ENCODE measurements around the gene DPF3.
"Not testable (repeated sequence)": the region's sequence is repeated elsewhere in the genome, so short reads cannot be mapped to it uniquely, and the experiment has no call there.

The DPF3 gene

DNA sequence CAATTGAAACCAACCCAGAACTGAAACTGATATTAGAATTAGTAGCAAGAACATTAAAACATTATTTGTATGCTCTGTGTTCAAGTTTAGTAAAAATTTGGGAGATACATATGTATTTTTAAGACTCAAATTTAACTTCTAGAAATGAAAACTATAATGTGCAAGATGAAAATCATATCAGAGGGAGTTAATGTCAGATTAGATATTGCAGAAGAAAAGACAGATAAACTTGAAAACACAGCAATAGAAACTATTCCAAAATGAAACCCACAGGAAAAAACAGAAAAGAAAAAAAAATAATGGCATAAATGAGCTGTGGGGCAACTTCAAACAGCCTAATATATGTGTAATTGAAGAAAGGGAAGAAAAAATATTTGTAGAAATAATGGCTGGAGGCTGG lies 134.9 kb downstream of the DPF3 start:
- no peak for DNase-seq

DNA sequence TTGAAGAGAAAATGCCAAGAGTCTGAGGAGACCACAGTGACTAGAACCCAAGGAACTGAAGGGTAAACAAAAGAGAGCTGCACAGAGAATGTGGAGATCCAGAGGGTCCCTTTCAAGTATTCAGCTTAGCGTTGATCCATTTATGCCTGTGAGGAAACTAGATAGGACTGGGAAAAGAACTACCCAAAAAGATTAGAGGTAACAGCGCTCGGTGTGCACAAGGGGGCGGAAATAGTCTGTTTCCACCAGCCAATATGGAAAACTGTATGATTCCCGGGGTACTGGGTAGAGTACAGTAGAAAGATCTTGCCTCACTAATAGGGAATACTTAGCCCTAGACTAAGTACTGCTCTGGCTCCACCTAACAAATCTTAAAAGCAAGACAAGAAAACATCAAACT lies 135.5 kb downstream of the DPF3 start:
- DNase-seq = no peak

DNA sequence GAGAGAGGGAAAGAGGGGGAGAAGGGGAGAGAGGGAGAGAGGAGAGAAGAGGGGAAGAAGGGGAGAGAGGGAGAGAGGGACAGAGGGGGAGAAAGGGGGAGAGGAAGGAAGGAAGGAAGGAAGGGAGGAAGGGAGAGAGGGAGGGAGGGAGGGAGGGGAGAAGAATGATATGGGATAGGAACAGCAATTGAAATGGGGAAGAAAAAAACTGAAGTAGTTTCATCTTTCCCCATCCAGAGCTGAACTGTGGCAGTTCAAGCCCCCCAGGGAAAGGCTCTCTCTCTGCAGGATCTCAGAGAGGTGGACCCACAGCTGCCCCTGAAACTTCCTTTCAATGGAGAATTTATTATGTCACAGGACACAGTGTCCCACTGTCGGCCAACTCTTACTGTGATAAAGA lies 136.9 kb downstream of the DPF3 start:
- DNase-seq = no peak

DNA sequence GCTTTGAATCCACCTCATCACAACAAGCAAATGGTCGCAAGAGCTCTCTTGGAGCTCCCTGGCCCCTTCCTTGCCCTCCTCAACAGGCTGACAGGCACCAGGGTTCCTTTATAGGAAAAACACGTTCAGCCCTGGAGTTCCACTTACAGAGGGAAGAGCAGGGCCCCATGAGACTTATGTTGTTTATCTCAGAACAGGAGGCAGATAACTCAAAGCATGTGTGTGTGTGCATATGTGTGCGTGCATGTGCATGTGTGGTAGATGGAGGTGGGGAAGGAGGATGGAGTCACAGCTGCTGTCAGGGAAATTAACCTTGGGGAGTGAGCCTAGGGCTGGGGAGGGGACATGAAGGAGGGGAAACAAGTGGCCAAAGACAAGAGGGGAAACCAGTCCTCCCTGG lies 138.1 kb downstream of the DPF3 start:
- DNase-seq = no peak

DNA sequence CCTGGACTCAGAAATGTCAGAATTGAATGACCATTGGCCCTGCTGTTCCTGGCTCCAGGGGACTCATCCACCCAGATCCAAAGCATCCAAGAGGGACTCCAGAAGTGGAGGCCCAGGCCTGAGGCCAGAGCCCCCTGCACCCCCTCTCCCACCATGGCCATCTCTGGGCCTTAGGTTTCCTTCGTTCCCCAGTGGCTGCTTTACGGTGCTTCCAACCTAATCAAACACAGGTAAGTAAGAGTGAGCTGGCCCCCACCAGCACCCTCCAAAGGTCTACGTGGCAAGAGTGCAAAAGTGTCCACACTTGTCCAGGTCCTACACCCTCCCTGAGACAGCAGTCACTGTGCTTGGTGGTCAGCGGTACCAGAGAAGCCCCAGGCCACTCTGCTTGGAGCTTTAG lies 139.0 kb downstream of the DPF3 start:
- no peak for DNase-seq

GRCh38 chr14:72753879-72754400 lies 140.0 kb downstream of the DPF3 start:
- no peak for DNase-seq

DNA sequence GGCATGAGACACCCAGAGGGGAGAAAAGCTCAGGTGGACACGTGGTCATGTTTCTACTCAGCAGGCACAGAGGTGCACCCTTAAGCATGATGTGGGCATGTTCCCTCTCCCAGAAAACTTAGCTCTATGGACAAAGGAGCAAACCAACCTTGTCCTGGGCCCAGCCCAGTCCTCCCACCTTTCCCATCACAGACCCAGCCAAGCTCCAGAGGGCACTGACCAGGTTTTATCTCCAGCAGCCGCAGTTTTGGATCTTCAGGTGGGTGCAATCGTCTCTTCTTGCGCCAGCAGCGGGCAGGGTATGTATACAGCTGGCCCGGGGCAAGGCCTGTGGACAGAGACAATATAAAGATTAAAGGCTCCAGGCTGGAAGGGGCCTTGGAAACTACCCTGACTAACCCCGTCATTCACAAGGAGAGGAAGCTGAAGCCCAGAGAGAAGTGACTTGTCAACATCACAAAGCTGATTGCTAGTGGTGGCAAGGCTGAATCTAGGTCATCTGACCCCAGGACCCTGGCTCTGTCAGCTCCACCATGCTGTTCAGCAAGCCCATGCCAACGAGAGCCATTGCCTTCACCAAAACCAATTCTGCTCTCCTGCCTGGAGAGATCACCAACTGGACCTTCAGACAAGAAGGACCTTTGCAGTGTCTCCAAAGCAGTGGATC lies 140.7 kb downstream of the DPF3 start:
- no peak for DNase-seq

- DNase-seq = no peak
These were observed 141.9 kb downstream of the DPF3 start for GRCh38 chr14:72752034-72752412.

- no peak for DNase-seq
These were observed 142.4 kb downstream of the DPF3 start for GRCh38 chr14:72751276-72752033.

DNA sequence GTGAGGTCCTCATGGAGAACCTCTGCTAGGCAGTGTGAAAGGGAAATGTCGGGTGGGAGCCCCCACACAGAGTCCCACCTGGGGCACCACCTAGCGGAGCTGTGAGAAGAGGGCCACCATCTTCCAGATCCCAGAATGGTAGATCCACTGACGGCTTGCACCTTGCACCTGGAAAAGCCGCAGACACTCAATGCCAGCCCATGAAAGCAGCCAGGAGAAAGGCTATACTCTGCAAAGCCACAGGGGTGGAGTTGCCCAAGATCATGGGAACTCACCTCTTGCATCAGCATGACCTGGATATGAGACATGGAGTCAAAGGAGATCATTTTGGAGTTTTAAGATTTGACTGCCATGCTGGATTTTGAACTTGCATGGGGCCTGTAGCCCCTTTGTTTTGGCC lies 145.0 kb downstream of the DPF3 start:
- DNase-seq = not testable (repeated sequence)

GRCh38 chr14:72747652-72748051 lies 146.2 kb downstream of the DPF3 start:
- no peak for DNase-seq

DNA sequence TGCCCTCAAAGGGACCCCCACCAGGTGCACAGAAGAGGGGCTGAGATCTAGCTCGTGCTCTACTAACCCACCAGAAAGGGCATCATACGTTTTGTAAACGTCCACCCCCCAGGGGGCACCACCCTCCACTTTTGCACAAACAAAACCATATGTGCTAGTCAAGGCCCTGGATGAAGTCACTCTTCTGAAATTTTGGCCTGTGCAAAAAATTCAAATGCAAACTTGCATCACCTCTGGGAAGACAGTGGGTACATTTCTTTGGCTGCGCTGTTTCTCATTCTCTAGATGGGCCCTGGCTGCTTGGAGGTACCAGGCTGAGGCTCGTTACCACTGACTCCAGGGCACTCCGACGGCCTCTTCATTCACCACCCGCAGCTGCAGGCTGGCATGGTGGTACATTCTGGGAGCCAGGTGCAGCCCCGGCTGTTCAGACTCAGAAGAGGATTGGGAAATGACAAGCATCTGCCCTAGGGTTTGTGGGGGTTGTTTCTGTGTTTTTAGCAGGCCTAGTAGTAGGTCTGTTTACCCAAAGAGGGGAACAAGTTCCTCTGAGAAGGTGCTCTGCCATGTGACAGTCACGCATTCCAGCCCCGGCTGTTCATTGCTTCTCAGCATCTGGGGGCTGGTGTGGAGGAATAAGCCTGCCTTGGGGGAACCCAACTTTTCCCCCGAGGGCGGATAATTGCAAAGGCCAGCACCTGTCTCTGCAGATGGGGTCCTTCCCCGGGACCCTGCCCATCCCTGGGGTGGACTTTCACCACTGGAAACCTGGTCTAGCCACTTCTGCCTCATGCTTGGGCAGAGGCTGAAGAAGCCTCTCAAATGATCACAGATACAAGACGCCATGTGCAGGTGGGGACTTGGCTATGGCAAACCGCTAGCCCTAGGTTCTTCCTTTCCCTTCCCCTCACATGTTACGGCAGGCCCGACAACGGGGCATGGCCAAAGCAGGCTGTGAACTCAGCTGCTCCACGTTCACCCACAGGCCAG lies 147.6 kb downstream of the DPF3 start:
- no peak for DNase-seq

DNA sequence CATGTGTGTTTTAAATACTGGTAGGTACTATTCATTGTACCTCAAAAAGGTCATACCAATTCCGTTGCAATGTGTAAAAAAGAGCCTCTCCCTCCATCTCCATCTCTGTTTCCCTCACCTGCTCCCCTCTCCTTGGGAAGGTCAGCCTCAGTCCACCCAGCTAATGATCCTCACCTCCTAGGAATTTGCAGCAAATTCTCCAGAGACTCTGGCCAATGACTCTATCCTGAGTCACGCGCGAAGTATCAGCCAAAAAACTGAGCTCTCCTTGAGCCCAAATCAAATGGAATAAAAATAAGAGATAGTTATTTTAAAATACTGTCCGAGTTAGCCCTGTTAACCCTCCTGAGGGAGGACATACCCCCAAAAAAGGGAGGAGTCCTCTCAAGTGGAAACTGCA lies 148.4 kb downstream of the DPF3 start:
- DNase-seq = peak; percentile 65

GRCh38 chr14:72744416-72745120 lies 149.3 kb downstream of the DPF3 start:
- DNase-seq = no peak

DNA sequence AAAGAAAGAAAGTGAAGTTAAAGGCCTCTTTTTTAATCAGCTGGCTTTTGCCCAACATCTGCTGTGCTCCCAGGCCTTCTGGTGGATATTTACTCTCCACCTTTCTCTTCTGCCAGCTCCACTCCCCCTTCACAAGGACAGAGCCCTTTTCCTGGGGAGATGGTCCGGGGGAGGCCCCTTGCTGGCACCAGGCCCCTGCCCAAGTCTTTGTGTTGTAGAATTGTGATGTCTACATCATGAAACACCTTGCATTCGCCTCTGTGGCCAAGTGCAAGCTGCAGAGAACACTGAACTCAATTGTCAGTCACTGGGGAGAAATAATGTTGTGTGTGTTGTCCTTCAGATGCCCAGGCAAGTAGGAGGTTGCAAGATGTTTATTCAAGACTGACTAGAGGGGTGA lies 150.3 kb downstream of the DPF3 start:
- DNase-seq = no peak

DNA sequence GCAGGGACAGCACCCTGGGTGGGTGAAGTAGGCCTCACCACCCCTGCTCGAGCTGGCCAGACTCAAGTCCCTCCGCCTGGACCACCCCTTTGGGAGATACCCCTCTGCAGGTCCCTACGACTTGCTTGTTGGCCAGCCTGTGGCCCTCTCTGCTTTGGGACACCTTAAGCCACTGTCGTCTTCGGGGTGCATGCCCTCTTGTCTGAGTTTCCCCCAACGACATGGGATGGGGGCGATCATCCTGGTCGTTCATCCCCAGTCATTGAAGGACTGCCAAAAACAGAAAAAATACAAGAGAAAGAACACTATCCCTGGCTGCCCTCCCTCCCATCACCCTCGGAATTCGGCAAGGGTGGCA lies 151.1 kb downstream of the DPF3 start:
- no peak for DNase-seq

- no peak for DNase-seq
These were observed 151.6 kb downstream of the DPF3 start for GRCh38 chr14:72742118-72742837.

GRCh38 chr14:72741826-72742117 lies 152.1 kb downstream of the DPF3 start:
- no peak for DNase-seq

DNA sequence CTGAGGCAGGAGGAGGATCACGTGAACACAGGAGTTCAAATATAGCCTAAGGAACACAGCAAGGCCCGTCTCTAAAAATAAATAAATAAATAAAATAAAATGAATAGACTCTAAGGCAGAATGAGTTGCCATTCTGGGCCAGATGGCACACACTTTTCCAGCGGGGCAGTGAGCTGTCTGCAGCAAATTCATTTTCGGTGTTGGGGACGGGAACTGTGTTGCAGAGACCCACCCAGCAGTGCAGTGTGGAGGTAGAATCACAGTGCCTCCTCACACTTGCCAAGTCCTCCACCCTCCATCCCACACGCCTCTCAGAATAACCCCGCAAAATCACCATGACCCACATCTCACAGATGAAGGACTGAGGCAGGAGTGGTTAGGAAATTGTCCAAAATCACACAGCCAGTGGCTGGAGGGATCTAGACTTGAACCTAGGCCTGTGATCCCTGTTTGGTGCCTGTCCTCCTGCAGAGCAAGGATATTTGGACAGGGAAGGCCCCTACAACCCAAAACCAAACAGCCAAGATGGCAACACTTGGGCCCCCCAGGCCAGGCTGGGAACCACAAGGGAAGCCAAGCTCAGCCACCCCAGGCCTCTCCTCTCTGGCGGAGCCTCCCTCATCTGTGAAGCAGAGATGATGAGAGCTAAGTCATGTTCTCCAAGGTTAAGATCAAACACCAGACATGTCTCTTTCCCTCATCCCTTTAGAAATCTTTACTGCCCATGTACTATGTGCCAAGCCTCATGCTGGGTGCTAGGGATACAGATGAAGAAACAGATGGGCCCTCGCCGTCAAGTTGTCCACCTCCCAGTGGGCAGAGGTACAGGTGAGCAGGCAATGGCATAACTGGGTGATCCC lies 152.7 kb downstream of the DPF3 start:
- no peak for DNase-seq

- no peak for DNase-seq
These were observed 153.4 kb downstream of the DPF3 start for GRCh38 chr14:72740504-72740961.

Data from 8988T (cell line).